Central memory CD4-positive, alpha-beta T cell (primary cell): ENCODE measurements around the gene TTC28.

Source experiments
- DNase-seq: peaks from one replicate; pipeline ENCODE4 v3.0.0; 2022

Gene TTC28

DNA sequence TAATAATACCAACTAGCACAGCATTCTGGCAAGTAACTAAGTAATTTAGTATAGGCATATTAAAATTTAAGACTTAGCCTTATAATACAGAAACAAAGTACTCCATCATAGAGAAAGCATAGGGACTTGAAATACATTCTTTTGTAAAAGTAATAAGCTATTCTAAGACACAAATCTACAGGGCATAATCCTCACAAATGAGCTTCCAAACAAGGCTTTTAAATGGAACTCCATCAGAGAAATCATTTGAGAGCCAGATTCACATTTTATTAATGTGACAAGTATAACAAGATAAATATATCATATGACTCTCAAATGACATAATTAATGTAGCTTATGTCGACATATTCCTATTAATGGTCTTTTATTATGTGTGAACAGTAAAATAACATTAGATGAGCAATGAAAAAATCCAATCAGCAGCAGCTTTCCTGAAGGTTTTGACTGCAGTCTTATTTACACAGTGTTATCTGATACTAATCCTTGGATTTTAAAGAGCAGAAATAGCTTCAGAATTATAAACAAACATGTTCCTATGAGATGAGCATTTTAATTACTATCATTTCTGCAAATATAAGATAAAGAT lies 241.4 kb downstream of the TTC28 start:
- no peak for DNase-seq

DNA sequence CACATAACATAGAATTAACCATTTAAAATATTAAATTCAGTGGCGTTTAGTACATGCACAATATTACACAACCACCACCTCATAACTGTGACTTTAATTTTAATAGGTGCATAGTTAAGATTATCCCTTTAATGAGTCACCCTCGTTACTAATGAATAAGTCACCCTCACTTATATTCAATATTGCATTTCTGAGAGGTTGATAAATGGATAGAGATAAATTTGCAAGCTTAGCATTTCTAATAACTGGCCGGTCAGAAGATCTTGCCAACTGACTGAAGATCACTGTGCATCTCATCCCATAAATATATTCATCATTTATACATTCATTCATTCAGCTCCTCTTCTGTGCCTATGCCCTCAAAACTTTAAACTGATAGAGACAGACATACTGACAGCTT lies 243.7 kb downstream of the TTC28 start:
- no peak for DNase-seq

DNA sequence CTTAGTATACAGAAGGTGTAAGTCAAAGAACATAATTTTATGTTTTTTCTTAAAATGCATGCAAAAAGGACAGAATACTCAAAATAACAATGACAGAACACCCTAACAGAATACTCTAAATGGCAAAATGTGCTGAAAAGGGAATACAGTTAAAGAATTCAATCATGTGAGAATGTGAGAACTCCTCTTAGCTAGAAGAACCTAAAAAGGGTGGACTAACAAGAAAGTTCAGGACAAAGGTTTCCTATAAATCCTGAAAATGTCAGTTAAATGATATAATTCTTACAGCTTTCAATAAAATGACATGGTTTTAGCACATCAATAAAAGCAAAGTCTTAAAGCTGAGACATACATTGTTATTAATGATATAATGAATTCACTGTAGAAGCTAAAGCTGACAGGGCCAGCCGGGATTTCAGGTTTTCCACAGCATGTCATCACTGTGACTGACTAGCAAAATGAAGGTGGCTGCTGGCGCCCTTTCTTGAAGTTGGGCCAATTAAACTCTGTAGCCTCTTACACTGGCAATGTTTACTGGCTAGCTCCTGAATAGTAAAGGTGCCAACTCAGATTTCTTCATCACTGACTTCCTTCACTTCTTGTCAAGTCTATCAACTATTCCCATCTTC lies 244.4 kb downstream of the TTC28 start:
- no peak for DNase-seq

DNA sequence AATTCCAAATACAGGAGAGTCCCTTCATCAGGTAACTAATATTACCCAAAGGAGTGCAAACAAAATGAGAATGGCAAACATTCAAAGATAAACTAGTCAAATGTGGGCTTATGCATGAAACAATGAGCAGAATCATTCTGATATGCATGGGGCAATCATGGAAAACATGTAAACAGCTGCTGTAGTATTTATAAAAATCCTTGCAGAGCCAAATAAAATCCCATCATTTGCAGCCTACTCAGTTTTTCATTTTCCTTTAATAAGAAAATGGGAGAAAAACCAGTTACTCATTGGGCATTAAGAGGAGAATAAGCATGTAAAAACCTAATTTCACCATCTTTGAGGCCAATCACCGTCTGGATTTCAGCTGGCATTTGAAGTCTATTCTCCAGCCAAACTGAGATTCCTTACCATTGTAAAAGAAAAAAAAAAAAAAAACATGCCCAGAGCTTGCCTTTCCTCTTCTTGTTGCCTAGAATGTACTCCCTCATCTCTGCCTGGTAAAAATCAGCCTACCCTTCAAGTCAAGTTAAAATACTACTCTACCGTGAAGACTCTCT lies 249.1 kb downstream of the TTC28 start:
- DNase-seq = no peak

DNA sequence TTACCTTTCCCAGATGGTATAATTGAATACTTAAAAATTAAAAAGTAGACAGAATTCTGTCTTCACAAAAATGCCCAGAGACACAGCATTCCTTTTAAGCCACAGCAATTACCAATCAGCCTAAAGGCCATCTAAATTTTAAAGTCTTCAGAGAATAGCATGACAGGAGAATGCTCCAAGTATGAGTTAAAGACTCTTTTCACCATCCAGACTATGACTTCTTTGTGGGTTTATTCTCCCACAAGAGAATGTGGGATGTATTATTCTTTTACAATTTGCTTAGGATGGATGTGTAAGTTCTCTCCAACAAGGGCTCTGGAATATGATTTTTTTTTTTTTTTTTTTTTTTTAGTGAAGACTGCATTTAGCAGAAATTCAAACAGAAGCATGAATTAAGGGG lies 249.9 kb downstream of the TTC28 start:
- DNase-seq = no peak

DNA sequence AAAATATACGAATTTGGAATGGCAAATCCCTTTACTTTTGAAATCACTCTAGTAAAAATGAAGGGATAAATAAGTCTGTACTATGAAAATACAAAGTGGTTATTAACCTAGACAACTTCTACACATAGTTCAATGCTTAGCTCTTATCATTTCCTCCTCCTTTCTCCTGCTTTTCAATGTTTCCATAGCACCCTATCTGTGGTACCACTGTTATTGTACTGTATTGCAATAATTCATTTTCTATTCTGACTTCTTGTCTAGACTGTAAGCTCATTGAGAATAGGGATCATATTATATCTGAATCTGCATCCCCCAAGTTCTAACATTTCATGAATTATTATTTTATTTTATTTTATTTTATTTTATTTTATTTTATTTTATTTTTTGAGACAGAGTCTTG lies 251.4 kb downstream of the TTC28 start:
- no peak for DNase-seq

DNA sequence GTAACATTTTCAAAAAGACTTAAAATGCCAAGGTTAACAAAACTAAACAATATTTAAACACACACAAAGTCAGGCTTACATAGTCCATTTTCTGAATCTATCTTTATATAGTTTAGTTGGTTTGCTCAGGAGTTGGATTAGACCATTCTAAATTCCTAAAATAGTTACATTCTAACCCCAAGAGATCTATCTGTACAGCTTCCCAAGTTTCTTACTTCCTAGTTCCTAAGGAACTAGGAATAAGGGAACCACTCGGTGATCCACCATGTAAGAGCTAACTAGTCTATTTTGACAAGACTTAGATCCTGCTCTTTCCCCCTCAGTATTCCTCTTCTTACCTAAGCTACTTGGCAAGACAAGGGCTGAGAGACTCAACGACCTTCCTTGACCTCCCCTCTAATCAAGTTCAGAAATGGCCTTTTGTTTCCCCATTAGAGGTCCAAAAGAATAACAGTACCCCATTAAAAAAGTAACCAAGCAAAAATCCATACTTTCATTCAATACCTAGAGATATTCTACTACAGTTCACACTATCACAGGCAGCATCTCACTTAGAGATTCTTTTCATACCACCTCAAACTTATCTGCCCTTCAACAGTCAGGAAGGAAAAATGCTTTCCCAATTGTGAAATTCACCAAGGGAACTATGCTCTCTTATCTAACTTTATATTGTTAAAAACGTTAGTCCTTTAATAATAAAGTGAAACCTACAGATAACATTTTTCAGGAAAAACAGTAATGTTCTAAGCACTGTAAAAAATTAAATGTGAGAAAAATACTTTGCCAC lies 253.1 kb downstream of the TTC28 start:
- DNase-seq = no peak

DNA sequence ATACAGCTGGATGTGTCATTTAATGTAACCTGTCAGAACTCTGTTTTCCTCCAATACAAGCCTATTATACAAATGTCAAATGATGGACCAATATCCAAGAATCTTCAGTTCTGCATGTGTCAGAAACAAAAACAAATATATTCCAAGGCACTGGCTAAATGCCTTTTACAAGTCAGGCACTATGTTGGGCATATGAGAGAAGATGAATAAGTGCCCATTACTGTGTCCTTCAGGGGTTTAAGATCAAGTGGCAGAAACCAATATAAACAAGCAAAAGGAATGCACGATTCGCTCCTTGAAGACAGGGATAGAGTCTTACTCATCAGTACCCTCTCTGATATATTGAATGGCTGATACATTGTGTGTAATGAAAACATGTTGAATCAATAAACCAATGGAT lies 254.4 kb downstream of the TTC28 start:
- no peak for DNase-seq

DNA sequence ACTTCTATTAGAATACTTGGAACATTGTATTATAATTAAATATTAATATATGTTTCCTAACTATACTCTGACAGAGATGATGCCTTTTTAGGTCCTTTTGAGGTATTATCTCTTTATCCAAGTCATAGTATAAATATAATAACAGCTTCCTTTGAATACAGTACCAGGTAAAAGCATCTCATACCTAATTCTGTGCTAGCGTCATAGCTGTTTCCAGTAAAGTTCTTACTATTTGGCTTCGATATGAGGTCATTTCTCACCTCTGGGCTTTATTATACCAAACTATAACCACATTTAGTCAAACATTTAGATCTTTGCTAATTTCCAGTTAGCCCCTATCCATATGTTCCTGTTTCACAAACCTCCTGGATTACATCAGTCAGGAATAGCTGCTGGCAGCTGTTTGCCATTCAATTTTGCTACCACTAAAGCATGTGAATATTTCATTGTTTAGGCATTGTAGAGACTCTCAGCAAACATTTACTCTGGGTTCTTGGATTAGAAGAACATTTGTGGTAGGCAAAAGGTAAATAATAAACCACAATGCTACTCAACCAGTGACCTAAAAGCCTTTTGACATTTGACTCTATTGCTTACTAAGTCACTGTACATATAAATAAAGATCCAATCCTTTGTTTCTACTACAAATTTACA lies 255.1 kb downstream of the TTC28 start:
- DNase-seq = no peak

DNA sequence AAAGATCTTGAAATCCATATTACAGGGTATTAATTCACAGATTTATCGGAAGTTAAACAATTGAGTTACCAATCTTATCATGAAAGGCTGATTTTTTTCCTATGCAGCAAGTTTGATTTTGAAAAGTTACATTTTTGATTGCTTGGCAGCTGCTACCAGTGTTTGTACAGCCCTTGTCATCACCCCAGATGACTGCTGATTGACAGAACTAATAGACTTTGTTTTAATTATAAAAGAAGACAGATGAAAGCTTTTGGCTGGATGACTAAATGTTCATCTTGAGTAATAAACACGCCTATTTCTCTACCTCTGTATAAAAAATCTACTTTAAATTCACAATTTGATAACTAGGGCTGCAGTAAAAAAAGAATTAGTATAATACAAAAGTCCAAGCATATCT lies 259.7 kb downstream of the TTC28 start:
- no peak for DNase-seq

DNA sequence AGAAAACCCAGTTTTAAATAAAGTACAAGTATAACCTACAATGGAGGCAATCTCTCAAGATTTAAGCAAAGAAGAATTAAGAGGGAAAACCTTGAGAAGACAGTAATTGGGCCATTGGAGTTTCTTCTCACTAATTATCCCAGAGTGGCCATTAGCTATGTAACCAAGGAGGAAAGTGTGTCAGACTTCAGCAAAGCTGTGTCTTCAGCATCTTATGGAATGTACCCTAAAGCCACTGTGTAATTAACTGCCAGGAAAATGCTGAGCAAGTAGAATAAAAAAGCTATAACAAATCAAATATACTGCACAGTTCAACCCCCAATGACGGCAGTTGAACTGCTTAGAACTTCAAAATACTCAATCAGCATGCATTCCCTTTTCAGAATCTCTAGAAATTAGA lies 261.6 kb downstream of the TTC28 start:
- no peak for DNase-seq

DNA sequence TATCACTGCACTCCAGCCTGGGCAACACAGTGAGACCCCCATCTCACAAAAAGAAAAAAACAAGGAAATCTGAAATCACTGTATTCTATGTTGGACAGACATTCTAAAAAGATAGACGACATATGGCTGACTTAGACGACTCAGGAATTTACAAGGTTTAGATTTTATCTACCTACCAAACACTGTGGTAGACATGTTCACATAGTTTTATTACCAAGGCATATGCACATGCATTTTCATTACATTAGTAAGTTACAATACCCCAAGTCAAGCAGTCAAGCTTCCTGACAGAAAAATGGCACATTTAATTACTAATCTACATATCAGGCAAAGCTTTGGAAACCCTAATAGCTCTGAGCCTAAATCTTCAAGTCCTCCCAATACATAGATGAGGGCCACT lies 262.2 kb downstream of the TTC28 start:
- DNase-seq = no peak

DNA sequence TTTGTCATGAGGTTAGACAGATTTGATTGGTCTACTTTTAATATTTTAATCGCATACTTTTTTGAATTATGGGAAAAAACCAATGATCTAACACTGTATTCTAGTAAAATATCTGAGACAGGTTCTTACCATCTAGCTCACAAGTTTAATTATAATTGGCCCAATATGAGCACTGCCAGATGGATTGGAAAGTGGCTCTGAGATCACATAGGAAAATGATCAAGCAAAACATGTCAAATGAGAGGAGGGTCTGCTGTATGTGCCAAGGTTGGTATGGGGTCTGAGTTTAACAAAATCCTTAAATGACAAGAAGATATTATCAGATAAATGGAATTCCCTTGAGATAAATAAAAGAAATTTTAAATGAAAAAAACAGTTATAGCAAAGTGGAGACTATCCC lies 264.7 kb downstream of the TTC28 start:
- DNase-seq = no peak

DNA sequence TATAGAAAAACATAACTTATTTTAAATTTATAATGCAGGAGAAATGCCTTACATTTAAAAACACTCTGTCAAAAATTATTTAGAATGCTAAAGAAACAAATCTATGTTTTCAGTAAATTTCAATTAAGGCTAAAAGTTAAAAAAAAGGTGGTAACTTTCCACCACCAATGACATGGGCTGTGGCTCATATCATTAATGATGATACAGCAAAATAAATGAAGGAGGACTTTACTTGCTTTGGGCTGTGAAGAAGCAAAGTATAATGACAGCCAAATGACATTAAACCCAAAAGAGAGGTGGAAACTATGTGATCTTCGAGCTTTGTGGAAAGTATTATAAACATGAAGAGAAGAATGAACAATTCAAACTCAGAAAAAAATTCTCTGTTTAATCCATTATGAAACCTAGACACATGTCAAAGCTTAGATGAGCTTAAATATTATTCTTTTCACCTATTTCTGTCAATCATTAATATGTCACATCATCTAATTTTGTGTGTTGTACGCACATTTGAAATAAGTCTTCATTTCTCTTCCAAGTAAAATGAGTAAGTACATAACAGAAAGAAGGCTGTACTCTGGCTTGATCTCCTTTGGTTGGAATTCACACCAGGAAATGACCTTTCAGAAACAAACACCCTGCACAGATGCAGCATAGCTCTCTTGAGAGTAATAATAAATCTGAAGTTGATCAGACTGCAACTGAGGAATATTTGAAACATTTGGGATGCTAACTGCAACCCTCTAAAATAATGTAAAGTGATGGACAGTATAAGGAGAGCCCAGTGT lies 265.8 kb downstream of the TTC28 start:
- DNase-seq = no peak

DNA sequence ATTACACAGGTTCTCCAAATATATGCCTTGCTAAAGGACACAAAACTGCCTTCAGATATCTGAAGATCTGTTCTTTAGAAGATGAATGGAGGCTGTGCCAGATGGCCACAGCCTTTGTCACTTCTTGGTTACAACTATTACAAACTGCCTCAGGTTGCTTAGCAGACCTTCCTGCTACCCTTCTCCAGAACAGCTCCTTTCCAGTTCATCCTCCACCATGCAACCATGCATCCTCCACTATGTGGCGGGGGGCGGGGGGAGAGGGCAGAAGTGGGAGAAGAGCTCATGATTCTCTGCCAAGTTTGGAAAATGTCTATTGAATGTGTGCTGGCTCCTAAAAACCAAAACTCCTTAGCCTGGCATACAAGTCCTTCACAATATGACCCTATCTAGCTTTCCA lies 267.5 kb downstream of the TTC28 start:
- no peak for DNase-seq

DNA sequence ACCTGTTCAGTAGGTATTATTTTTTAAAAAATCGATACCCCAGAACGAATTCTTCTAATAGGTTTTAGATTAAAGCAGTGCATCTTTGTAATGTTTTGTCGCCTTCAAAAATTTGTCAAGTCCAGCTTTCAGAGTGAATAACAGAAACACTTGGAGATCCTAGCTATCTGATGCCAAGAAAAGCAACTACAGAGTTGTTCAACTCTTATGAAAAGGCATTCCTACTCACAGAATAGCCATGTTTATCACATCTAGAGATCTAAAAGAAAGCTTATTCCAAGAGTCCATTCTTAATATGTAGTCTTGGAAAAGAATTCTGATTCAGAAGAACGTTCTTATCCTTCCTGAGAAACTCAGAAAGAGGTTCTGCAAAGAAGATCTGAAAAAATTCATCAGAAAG lies 268.5 kb downstream of the TTC28 start:
- no peak for DNase-seq

DNA sequence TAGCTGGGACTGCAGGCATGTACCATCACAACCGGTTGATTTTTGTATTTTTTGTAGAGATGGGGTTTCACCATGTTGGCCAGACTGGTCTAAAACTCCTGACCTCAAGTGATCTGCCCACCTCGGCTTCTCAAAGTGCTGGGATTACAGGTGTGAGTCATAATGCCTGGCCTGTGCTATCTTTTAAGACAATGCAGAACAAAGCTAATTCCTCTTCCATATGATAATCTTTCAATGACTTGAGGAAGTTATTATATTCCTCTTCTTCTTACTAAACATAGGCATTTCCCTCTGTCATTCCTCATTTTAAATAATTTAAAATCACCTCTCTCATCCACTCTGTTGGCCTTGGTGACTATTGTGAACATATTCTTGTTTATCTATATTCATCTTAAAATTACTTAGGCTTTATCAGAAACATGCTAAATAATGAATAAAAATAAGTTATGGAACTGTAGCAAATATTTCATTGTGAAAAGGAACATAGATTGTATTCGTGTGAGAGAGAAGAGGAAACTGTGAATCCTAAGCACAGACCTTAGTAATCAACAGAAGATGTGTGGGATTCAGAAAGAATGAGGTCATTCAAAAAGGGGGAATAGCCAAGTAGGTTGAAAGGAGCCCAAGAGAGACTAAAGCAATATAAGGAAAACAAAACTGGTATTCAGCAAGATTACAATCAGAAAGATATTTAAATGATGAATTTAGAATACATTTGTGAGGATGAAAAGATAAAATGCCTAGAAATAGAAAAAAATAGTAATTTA lies 269.4 kb downstream of the TTC28 start:
- no peak for DNase-seq

DNA sequence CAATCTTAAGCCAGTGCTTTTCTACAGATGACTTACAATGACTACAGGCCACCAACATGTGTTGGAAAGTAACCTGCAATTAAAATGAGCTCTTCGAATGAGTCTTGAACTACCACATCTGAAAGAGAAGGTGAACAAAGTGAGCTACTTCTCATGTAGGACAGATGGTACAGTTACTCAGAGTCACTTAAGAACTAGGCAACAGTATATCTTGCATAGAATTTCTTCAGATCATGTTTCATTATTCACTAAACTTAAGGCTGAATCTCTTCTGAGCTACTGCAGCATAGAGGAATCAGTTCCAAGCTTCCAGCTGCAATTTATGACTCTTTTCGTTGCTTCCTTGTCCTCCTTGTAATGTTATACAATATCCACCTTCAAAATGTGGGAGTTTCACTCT lies 270.9 kb downstream of the TTC28 start:
- DNase-seq = no peak

DNA sequence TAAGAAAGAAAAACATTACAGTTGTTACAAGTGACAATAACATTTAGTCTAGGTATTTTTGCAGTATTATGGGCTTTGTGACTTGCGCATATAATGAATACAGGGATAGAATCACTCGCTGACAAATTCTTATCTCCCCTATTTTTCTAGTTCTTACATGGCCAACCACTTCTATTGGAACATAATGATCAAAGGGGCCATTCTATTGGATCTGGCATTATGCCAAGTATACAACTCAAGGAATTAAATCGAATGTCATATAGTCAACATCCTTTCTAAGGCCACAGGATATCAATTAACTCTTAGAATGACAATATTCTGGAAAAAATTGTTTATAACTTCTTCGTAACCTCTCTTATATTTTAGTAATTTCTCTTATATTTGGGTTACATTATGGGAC lies 272.0 kb downstream of the TTC28 start:
- DNase-seq = no peak

DNA sequence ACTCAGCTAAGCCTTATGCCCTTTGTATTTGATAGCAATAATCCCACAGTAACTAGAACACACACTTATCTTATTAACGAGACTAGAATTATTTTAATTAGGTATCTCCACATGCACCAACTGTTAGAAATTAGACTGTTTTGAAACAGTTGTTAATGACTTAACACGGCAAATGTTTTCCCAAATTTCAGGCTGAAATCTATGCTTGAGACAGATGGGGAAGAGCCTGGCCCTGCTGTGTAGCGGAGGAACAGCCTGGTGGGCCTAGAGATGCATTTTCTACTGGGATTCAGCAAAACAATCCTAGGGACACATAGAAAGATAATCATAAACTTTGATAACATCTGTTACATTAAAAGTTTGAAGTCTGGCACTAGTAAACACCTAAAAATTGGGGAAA lies 273.4 kb downstream of the TTC28 start:
- DNase-seq = no peak

DNA sequence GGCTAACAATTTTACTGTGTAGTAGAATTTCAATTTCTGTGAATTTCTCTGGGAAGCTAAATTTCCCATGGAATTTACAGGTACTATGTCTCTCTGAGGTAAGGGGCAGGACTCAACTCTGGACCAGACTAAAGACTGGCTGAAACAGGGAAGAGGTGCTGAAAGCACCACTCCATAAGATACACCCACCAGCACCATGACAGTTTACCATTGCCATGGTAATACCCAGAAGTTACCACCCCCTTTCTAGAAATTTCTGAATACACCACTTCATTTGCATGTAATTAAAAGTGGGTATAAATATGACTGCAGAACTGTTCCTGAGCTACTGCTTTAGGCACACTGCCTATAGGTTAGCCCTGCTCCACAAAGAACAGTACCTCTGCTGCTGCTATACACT lies 274.1 kb downstream of the TTC28 start:
- DNase-seq = no peak

DNA sequence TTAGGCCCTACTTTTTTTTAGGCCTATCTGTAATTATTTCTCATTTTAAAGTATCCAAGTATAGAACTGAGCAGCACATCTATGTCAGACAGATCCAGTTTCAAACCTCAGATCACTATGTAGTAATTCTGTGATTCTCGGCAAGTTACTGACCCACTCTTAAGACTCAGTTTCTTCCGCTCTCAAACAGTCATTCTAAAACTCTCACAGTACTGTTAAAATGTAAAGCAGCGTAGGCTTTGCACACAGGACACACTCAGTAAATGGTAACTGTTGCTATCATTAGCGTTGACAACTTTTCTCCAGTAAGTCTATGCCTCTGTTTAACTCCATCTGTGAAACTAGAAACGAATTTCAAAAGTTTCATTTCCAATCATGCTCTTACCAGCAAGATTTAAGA lies 277.1 kb downstream of the TTC28 start:
- no peak for DNase-seq
